ENCODE data around the gene DUSP23. TPM values are rescaled to one million over a fixed set of nuclear protein-coding genes. Genes with fewer than 3 reads are reported as not detected.

Gene DUSP23
- total and polyA plus RNA-seq, 2 donors (not counting 3 experiments of a cell fraction or from before 2014, with no cell fraction given) = 82.5 to 197 TPM

GRCh38 chr1:159791031-159791430 is 10.3 kb downstream of the DUSP23 start:
- H2AFZ ChIP-seq (ENCODE audit: low read depth, low read length) = no peak overlapping the region
- no peaks in the 10 kb centered on the region for H3K9me1 ChIP-seq (replicated peaks; ENCODE audit: control insufficient read depth, extremely low read depth, insufficient read depth, low read length)
- H3K36me3 ChIP-seq (ENCODE audit: control insufficient read depth in 2 of 2, extremely low read depth in 1 of 2, insufficient read depth in 2 of 2, low read length in 2 of 2) = no peaks in the 10 kb centered on the region
- BruUV-seq (replicated peaks) = no TSS peak
- ChIA-PET CTCF (interaction anchor here (1.3 kb wide), 1 partner anchor 100 kb away, joined by 4 read pairs; no protein-coding TSS in a partner anchor), POLR2A (no interaction called here)
- FAIRE-seq (no peak), DNase-seq (ENCODE audit: low read depth, low spot score) (no peak)
- no peaks in the 10 kb centered on the region for H3K27me3 ChIP-seq (ENCODE audit: control insufficient read depth in 2 of 2, insufficient read depth in 2 of 2, low read length in 2 of 2)
- no peak overlapping the region for H3K4me3 ChIP-seq (replicated peaks in 1 of 3; ENCODE audit: insufficient read depth in 1 of 3, low read depth in 1 of 3, low read length in 3 of 3)
- no peaks in the 10 kb centered on the region for H4K20me1 ChIP-seq (replicated peaks; ENCODE audit: control insufficient read depth, extremely low read depth, insufficient read depth, low read length)
- no peak overlapping the region for H3K9ac ChIP-seq (replicated peaks; ENCODE audit: extremely low read depth, insufficient read depth, low read length)
- TF ChIP-seq FOS (IDR thresholded peaks at IDR 0.05; ENCODE audit: borderline replicate concordance, insufficient read depth, low read length) (no peak), GATA2 (IDR thresholded peaks at IDR 0.05; ENCODE audit: insufficient read depth, insufficient read length, low read depth, low read length) (no peak), MYC (IDR thresholded peaks at IDR 0.05; ENCODE audit: low read depth, low read length) (no peak), CTCF (IDR thresholded peaks at IDR 0.05; ENCODE audit: extremely low read depth in 1 of 2, insufficient read depth in 1 of 2, low read depth in 1 of 2, low read length in 2 of 2) (no peak), JUN (IDR thresholded peaks at IDR 0.05; ENCODE audit: borderline replicate concordance, insufficient read depth, insufficient read length, low read depth) (no peak), POLR2AphosphoS5 (IDR thresholded peaks at IDR 0.05; ENCODE audit: insufficient read depth, low read depth, low read length) (no peak), MAX (IDR thresholded peaks at IDR 0.05; ENCODE audit: insufficient read depth, insufficient read length) (no peak), POLR2A (IDR thresholded peaks at IDR 0.05; ENCODE audit: low read depth, low read length) (no peak), EZH2 (IDR thresholded peaks at IDR 0.05; ENCODE audit: borderline replicate concordance, low read depth, low read length, severe bottlenecking) (no peak)
- dilution Hi-C loops (cut with MboI; ENCODE audit: extremely low pct_ligation_motif_present, low sequenced_read_pairs) = loop anchor here (25.0 kb wide), 1 partner anchor 304 kb away; no protein-coding TSS in a partner anchor
- no peak overlapping the region for H3K27ac ChIP-seq (ENCODE audit: insufficient read depth, low read depth, low read length)
- H3K9me3 ChIP-seq (replicated peaks; ENCODE audit: control insufficient read depth, insufficient read depth, low read length) = no peaks in the 10 kb centered on the region
- H3K79me2 ChIP-seq (ENCODE audit: control insufficient read depth, insufficient read depth, low read length) = no peaks in the 10 kb centered on the region
- H3K4me1 ChIP-seq (ENCODE audit: control insufficient read depth, extremely low read depth, insufficient read depth, low read length) = peaks cover 15% of the 10 kb centered on the region
- no peak overlapping the region for H3K4me2 ChIP-seq (ENCODE audit: insufficient read depth, low read length)
- intact Hi-C loops (cut with micrococcal nuclease) = loop anchor here (2.0 kb wide), 1 partner anchor 658 kb away; no protein-coding TSS in a partner anchor
